ENCODE measurements around the gene GP1BB.

GRCh38 chr22:19688301-19689290 is 34.7 kb upstream of the GP1BB start:
- no peak for TF ChIP-seq CTCF (IDR thresholded peaks at IDR 0.05; ENCODE audit: insufficient read depth, low read depth, low read length)
- TF ChIP-seq EZH2 (IDR thresholded peaks at IDR 0.05; ENCODE audit: insufficient read depth, low read length), result no peak

All from astrocyte (in vitro differentiated cells and primary cell).